Karpas-422 (cell line): ENCODE data around the gene MOSMO. TPM values are rescaled to one million over a fixed set of nuclear protein-coding genes. Genes with fewer than 3 reads are reported as not detected.

Experiments used
- DNase-seq: peaks from one replicate; pipeline ENCODE4 v3.0.0-alpha.2; 2015
- H2AFZ ChIP-seq: fragments of 200-600 bp; sonication (generic); 2 replicates; pipeline ENCODE4 v1.6.1; 2014; ENCODE audit warnings: antibody characterized with exemption, low read length, mixed read lengths
- H3K27ac ChIP-seq: fragments of 200-600 bp; sonication (generic); 2 replicates; pipeline ENCODE4 v1.5.1; 2014; ENCODE audit warnings: mild to moderate bottlenecking, low read length, moderate library complexity
- H3K27me3 ChIP-seq: fragments of 200-600 bp; sonication (generic); 2 replicates; pipeline ENCODE4 v1.6.1; 2014; ENCODE audit warnings: low read length, mixed read lengths
- H3K36me3 ChIP-seq: fragments of 200-600 bp; sonication (generic); 2 replicates; pipeline ENCODE4 v1.6.1; 2014; ENCODE audit warnings: low read length, mixed read lengths; ENCODE audit not compliant: insufficient read depth
- H3K4me1 ChIP-seq: fragments of 200-600 bp; sonication (generic); 2 replicates; pipeline ENCODE4 v1.6.1; 2014; ENCODE audit warnings: mild to moderate bottlenecking, low read length, mixed read lengths
- H3K4me2 ChIP-seq: fragments of 200-600 bp; sonication (generic); 2 replicates; pipeline ENCODE4 v1.6.1; 2014; ENCODE audit warnings: low read length, low read depth, mild to moderate bottlenecking; ENCODE audit not compliant: poor library complexity, severe bottlenecking
- H3K4me3 ChIP-seq: fragments of 200-600 bp; sonication (generic); 2 replicates; pipeline ENCODE4 v1.5.1; 2014; ENCODE audit warnings: mild to moderate bottlenecking, antibody characterized with exemption, low read length, mixed read lengths
- H3K79me2 ChIP-seq: fragments of 200-600 bp; sonication (generic); 2 replicates; pipeline ENCODE4 v1.6.1; 2014; ENCODE audit warnings: mild to moderate bottlenecking, low read length, mixed read lengths
- H3K9ac ChIP-seq: fragments of 200-600 bp; sonication (generic); 2 replicates; pipeline ENCODE4 v1.6.0; 2014; ENCODE audit warnings: low read length
- H3K9me2 ChIP-seq: fragments of 200-600 bp; sonication (generic), shearing (Covaris generic); replicated peaks from 2 replicates; pipeline ENCODE4 v1.6.0; 2014; ENCODE audit warnings: mild to moderate bottlenecking, low read length, moderate library complexity; ENCODE audit not compliant: insufficient read depth
- H3K9me3 ChIP-seq: fragments of 300-700, 200-600 bp; sonication (generic); 2 replicates; pipeline ENCODE4 v1.6.1; 2014; ENCODE audit warnings: low read length, mixed read lengths
- H4K20me1 ChIP-seq: fragments of 200-600 bp; sonication (generic); 2 replicates; pipeline ENCODE4 v1.6.1; 2014; ENCODE audit warnings: mild to moderate bottlenecking, antibody characterized with exemption, low read length, low read depth; ENCODE audit not compliant: insufficient read depth
- total RNA-seq: library from RNA; depleted of rRNA; stranded (reverse); fragments of >200 nt; shearing (Covaris generic); gene quantifications from 2 replicates; pipeline ENCODE4 v1.2.3, GENCODE V29; 2014; ENCODE audit warnings: low replicate concordance

MOSMO gene
- total RNA-seq, 1 experiment from 2014 or later, result 13.9 TPM

- no peaks in the 10 kb centered on the region for H3K9me2 ChIP-seq
- no peaks in the 10 kb centered on the region for H3K36me3 ChIP-seq
- H3K27ac ChIP-seq, result no peak overlapping the region
- no peak overlapping the region for H3K9ac ChIP-seq
- no peaks in the 10 kb centered on the region; the same call in 1 of the 2 replicates for H3K79me2 ChIP-seq
- H3K4me2 ChIP-seq, result no peak overlapping the region
- peaks cover 17% of the 10 kb centered on the region for H3K4me1 ChIP-seq
- H2AFZ ChIP-seq, result no peak overlapping the region
- H3K4me3 ChIP-seq, result no peak overlapping the region
- no peaks in the 10 kb centered on the region for H3K9me3 ChIP-seq
- no peaks in the 10 kb centered on the region for H3K27me3 ChIP-seq
- DNase-seq, result no peak
- H4K20me1 ChIP-seq, result no peaks in the 10 kb centered on the region; the same call in 1 of the 2 replicates
These were observed 2.2 kb upstream of the MOSMO start for GRCh38 chr16:22005746-22006145.

GRCh38 chr16:22006636-22007035 lies 1.3 kb upstream of the MOSMO start:
- Histone ChIP-seq H4K20me1 (no peaks in the 10 kb centered on the region; the same call in 1 of the 2 replicates), H3K27me3 (no peaks in the 10 kb centered on the region), H2AFZ (0 out of 2 replicates have a peak overlapping the region, but pooled peaks have one; percentile 98), H3K9me3 (no peaks in the 10 kb centered on the region), H3K79me2 (no peaks in the 10 kb centered on the region; the same call in 1 of the 2 replicates), H3K4me3 (peak overlapping the region; percentile 85; the same call in 1 of the 2 replicates), H3K9me2 (no peaks in the 10 kb centered on the region), H3K36me3 (no peaks in the 10 kb centered on the region), H3K27ac (no peak overlapping the region), H3K4me2 (peak overlapping the region; percentile 92), H3K4me1 (peaks cover 17% of the 10 kb centered on the region), H3K9ac (peak overlapping the region; percentile 84; the same call in 1 of the 2 replicates)
- no peak for DNase-seq

- Histone ChIP-seq H3K79me2 (no peaks in the 10 kb centered on the region; the same call in 1 of the 2 replicates), H3K27ac (no peak overlapping the region), H3K9me2 (no peaks in the 10 kb centered on the region), H3K4me1 (peaks cover 18% of the 10 kb centered on the region), H3K4me3 (peak overlapping the region; percentile 85), H3K27me3 (no peaks in the 10 kb centered on the region), H3K4me2 (peak overlapping the region; percentile 92), H3K9ac (peak overlapping the region; percentile 84), H3K36me3 (no peaks in the 10 kb centered on the region), H3K9me3 (no peaks in the 10 kb centered on the region), H4K20me1 (peaks cover 2% of the 10 kb centered on the region; the same call in 1 of the 2 replicates), H2AFZ (peak overlapping the region; percentile 98)
- no peak for DNase-seq
These were observed 777 bp upstream of the MOSMO start for GRCh38 chr16:22007159-22007508.

- peaks cover 15% of the 10 kb centered on the region; the same call in 1 of the 2 replicates for H4K20me1 ChIP-seq
- no peaks in the 10 kb centered on the region; the same call in 1 of the 2 replicates for H3K79me2 ChIP-seq
- H3K4me2 ChIP-seq, result peak overlapping the region; percentile 97
- no peaks in the 10 kb centered on the region for H3K9me2 ChIP-seq
- peaks cover 31% of the 10 kb centered on the region for H3K4me1 ChIP-seq
- H3K36me3 ChIP-seq, result no peaks in the 10 kb centered on the region
- peak overlapping the region; percentile 92; the same call in 1 of the 2 replicates for H2AFZ ChIP-seq
- H3K9me3 ChIP-seq, result no peaks in the 10 kb centered on the region
- DNase-seq, result peak; percentile 60
- no peak overlapping the region for H3K27ac ChIP-seq
- peak overlapping the region; percentile 98 for H3K4me3 ChIP-seq
- H3K27me3 ChIP-seq, result no peaks in the 10 kb centered on the region
- peak overlapping the region; percentile 95 for H3K9ac ChIP-seq
These were observed 526 bp downstream of the MOSMO start for GRCh38 chr16:22008215-22009059.

- H3K27me3 ChIP-seq, result no peaks in the 10 kb centered on the region
- H3K9ac ChIP-seq, result no peak overlapping the region
- no peak overlapping the region for H3K27ac ChIP-seq
- H3K9me2 ChIP-seq, result no peaks in the 10 kb centered on the region
- no peaks in the 10 kb centered on the region for H3K9me3 ChIP-seq
- no peaks in the 10 kb centered on the region; the same call in 1 of the 2 replicates for H3K79me2 ChIP-seq
- H4K20me1 ChIP-seq, result peaks cover 32% of the 10 kb centered on the region
- H3K4me1 ChIP-seq, result peaks cover 55% of the 10 kb centered on the region
- H2AFZ ChIP-seq, result no peak overlapping the region
- H3K4me3 ChIP-seq, result no peak overlapping the region
- no peak overlapping the region for H3K4me2 ChIP-seq
- no peaks in the 10 kb centered on the region for H3K36me3 ChIP-seq
- DNase-seq, result no peak
These were observed 3.0 kb downstream of the MOSMO start for GRCh38 chr16:22010902-22011301.

- Histone ChIP-seq H3K9me2 (no peaks in the 10 kb centered on the region), H3K4me3 (no peak overlapping the region), H3K27me3 (no peaks in the 10 kb centered on the region), H4K20me1 (peaks cover 46% of the 10 kb centered on the region), H3K4me2 (no peak overlapping the region), H2AFZ (no peak overlapping the region), H3K27ac (no peak overlapping the region), H3K9me3 (no peaks in the 10 kb centered on the region), H3K36me3 (no peaks in the 10 kb centered on the region), H3K9ac (no peak overlapping the region), H3K4me1 (peaks cover 49% of the 10 kb centered on the region), H3K79me2 (no peaks in the 10 kb centered on the region; the same call in 1 of the 2 replicates)
- DNase-seq, result no peak
These were observed 4.3 kb downstream of the MOSMO start for GRCh38 chr16:22012241-22012640.

- Histone ChIP-seq H3K36me3 (no peaks in the 10 kb centered on the region), H3K79me2 (no peaks in the 10 kb centered on the region; the same call in 1 of the 2 replicates), H3K27ac (no peak overlapping the region), H3K4me1 (peaks cover 52% of the 10 kb centered on the region), H3K9me2 (no peaks in the 10 kb centered on the region), H3K27me3 (no peaks in the 10 kb centered on the region), H3K9ac (no peak overlapping the region), H3K4me3 (no peak overlapping the region), H2AFZ (no peak overlapping the region), H3K9me3 (no peaks in the 10 kb centered on the region), H3K4me2 (peak overlapping the region; percentile 35), H4K20me1 (peaks cover 54% of the 10 kb centered on the region)
- DNase-seq, result no peak
These were observed 5.6 kb downstream of the MOSMO start for GRCh38 chr16:22013486-22013885.

GRCh38 chr16:22014271-22014873 lies 6.5 kb downstream of the MOSMO start:
- H3K27me3 ChIP-seq, result no peaks in the 10 kb centered on the region
- no peak overlapping the region for H2AFZ ChIP-seq
- H3K27ac ChIP-seq, result no peak overlapping the region
- peaks cover 44% of the 10 kb centered on the region for H3K4me1 ChIP-seq
- no peaks in the 10 kb centered on the region for H3K9me3 ChIP-seq
- no peak overlapping the region for H3K9ac ChIP-seq
- no peak overlapping the region for H3K4me3 ChIP-seq
- peak; percentile 58 for DNase-seq
- no peaks in the 10 kb centered on the region for H3K36me3 ChIP-seq
- H3K4me2 ChIP-seq, result peak overlapping the region; percentile 35
- no peaks in the 10 kb centered on the region for H3K9me2 ChIP-seq
- H4K20me1 ChIP-seq, result peaks cover 62% of the 10 kb centered on the region
- no peaks in the 10 kb centered on the region for H3K79me2 ChIP-seq
